Keratinocyte (primary cell): ENCODE measurements around the gene ENGASE.

Experiments
- CTCF ChIP-seq, 3 experiments: IDR thresholded peaks in 1 of 3; conservative IDR thresholded peaks in 1 of 3; optimal IDR thresholded peaks in 1 of 3; 2 replicates in 2 of 3; 3 replicates in 1 of 3; pipeline versions ENCODE3 to v1.5.1; 2011; ENCODE audit warnings: low read length in 3 of 3, mild to moderate bottlenecking in 3 of 3, moderate library complexity in 2 of 3, control low read depth in 1 of 3, inconsistent platforms in 1 of 3; ENCODE audit not compliant: insufficient read depth in 2 of 3; ENCODE audit errors: extremely low read depth in 1 of 3
- EZH2 ChIP-seq: IDR thresholded peaks from one replicate; pipeline ENCODE4 v1.6.1; 2012; ENCODE audit warnings: inconsistent platforms, mild to moderate bottlenecking, low read length, moderate library complexity

- TF ChIP-seq EZH2 = no peak
- TF ChIP-seq CTCF (optimal IDR thresholded peaks at IDR 0.05 in 1 of 3, IDR thresholded peaks at IDR 0.05 in 1 of 3, conservative IDR thresholded peaks at IDR 0.05 in 1 of 3; ENCODE audit: extremely low read depth in 1 of 3, insufficient read depth in 2 of 3, low read length in 3 of 3) = no peak
Observed at GRCh38 chr17:79041723-79042420, 32.8 kb upstream of the ENGASE start.
